Measurements from ENCODE around the gene GRXCR2. TPM values are rescaled to one million over a fixed set of nuclear protein-coding genes. Genes with fewer than 3 reads are reported as not detected.

Gene GRXCR2
- total and polyA plus RNA-seq, 2 of the 13 experiments (the other 11 are each of a cell fraction or from before 2014, with no cell fraction given) = not detected

DNA sequence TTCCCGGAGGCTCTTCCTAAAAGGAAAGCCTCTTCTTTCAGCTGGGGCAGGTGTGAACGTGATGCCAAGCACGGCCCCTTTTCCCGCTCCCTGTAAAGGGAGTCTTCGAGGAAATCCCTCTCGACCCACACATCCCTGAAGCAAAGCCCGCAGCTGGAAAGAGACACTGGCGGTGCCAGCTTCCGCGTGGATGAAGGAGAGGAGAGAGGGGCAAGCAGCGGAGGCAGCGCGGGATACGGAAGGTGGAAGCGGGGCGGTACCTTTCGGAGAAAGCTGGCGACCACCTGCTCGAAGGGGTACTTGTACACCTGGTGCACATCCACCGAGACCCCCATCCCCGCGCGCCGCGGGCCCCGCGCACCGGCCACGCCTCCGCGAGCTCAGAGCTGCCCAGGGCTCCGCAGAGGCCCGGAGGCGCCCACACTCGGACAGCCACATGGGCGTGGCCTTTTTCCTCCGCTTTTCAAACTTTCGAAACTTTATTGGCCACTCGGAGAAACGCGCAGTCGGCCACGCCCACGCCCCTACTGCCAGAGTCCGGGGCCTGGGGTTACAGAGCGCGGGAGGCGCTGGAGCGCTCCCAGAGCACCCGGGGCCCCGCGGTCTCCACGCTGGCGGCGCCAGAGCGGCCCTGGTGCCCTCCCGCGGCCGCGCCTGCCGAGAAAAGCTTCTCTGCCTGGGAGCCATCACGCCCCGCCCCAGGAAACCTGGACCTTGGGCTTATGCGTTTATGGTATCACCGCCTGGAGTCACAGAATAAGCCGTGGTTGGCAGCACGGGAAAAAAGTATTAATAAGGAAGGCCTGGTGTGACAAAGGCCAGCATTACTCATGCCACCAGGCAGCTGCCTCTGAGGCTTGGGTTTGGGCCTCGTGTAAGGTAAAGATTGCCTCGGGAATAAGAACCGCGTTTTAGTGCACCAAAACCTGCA, 37.6 kb downstream of the GRXCR2 start, which contains the start of gene PRELID2 (continued):
- TF ChIP-seq ZNF577 (CRISPR knock-in tag; IDR thresholded peaks at IDR 0.05; ENCODE audit: borderline replicate concordance, low read depth) (no peak), RFX3 (CRISPR knock-in tag; IDR thresholded peaks at IDR 0.05) (no peak), HMGXB3 (CRISPR knock-in tag; IDR thresholded peaks at IDR 0.05; ENCODE audit: borderline replicate concordance) (peak; percentile 29; the same call in 1 of the 2 replicates), ZNF7 (CRISPR knock-in tag; IDR thresholded peaks at IDR 0.05) (0 out of 2 replicates have a peak, but pooled peaks have one; percentile 20), RARG (CRISPR knock-in tag; IDR thresholded peaks at IDR 0.05; ENCODE audit: low read depth) (no peak), ZNF224 (CRISPR knock-in tag; IDR thresholded peaks at IDR 0.05) (peak; percentile 83; the same call in 1 of the 2 replicates), MAF1 (CRISPR knock-in tag; IDR thresholded peaks at IDR 0.05; ENCODE audit: borderline replicate concordance) (peak; percentile 71; the same call in 1 of the 2 replicates), THAP7 (CRISPR knock-in tag; IDR thresholded peaks at IDR 0.05) (0 out of 2 replicates have a peak, but pooled peaks have one; percentile 35), ISL2 (CRISPR knock-in tag; IDR thresholded peaks at IDR 0.05) (peak; percentile 69), KMT2A (CRISPR knock-in tag; IDR thresholded peaks at IDR 0.05) (peak; percentile 53; the same call in 1 of the 2 replicates), ZSCAN31 (CRISPR knock-in tag; IDR thresholded peaks at IDR 0.05; ENCODE audit: low read depth) (peak; percentile 65; the same call in 1 of the 2 replicates), ZNF354B (CRISPR knock-in tag; IDR thresholded peaks at IDR 0.05) (no peak), TSC22D2 (CRISPR knock-in tag; IDR thresholded peaks at IDR 0.05; ENCODE audit: borderline replicate concordance) (peak; percentile 90; the same call in 1 of the 2 replicates), ZBTB20 (CRISPR knock-in tag; IDR thresholded peaks at IDR 0.05; ENCODE audit: borderline replicate concordance, low read depth) (no peak), SMYD3 (CRISPR knock-in tag; IDR thresholded peaks at IDR 0.05) (peak; percentile 86; the same call in 1 of the 2 replicates), ZNF350 (CRISPR knock-in tag; IDR thresholded peaks at IDR 0.05; ENCODE audit: borderline replicate concordance, low read depth) (no peak), LCORL (IDR thresholded peaks at IDR 0.05) (no peak), LCORL (CRISPR knock-in tag; IDR thresholded peaks at IDR 0.05) (peak; percentile 79)
- TF ChIP-seq, protein P1, sequence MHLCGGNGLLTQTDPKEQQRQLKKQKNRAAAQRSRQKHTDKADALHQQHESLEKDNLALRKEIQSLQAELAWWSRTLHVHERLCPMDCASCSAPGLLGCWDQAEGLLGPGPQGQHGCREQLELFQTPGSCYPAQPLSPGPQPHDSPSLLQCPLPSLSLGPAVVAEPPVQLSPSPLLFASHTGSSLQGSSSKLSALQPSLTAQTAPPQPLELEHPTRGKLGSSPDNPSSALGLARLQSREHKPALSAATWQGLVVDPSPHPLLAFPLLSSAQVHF (CRISPR knock-in tag; IDR thresholded peaks at IDR 0.05) = peak; percentile 45; the same call in 1 of the 2 replicates
- TF ChIP-seq, protein P2, sequence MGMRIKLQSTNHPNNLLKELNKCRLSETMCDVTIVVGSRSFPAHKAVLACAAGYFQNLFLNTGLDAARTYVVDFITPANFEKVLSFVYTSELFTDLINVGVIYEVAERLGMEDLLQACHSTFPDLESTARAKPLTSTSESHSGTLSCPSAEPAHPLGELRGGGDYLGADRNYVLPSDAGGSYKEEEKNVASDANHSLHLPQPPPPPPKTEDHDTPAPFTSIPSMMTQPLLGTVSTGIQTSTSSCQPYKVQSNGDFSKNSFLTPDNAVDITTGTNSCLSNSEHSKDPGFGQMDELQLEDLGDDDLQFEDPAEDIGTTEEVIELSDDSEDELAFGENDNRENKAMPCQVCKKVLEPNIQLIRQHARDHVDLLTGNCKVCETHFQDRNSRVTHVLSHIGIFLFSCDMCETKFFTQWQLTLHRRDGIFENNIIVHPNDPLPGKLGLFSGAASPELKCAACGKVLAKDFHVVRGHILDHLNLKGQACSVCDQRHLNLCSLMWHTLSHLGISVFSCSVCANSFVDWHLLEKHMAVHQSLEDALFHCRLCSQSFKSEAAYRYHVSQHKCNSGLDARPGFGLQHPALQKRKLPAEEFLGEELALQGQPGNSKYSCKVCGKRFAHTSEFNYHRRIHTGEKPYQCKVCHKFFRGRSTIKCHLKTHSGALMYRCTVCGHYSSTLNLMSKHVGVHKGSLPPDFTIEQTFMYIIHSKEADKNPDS (CRISPR knock-in tag; IDR thresholded peaks at IDR 0.05) = peak; percentile 64
